GM21381 (cell line): Measurements from ENCODE around the gene C6orf15.

Experiments used
- ATAC-seq: cut with Tn5 transposase; IDR thresholded peaks from one replicate; pipeline ENCODE4 v1.9.1; 2021; ENCODE audit warnings: mild to moderate bottlenecking, moderate library complexity; ENCODE audit not compliant: unreplicated experiment

C6orf15 gene

GRCh38 chr6:31110825-31111582 is 1.4 kb downstream of the C6orf15 start:
- no peak for ATAC-seq

GRCh38 chr6:31107052-31107451 is 5.3 kb downstream of the C6orf15 start:
- no peak for ATAC-seq

GRCh38 chr6:31103136-31103535 is 9.2 kb downstream of the C6orf15 start:
- ATAC-seq = no peak

- ATAC-seq = no peak
These were observed 13.9 kb downstream of the C6orf15 start for GRCh38 chr6:31098449-31098938.

- no peak for ATAC-seq
These were observed 15.7 kb downstream of the C6orf15 start for GRCh38 chr6:31096656-31097055.

- ATAC-seq = no peak
These were observed 16.2 kb downstream of the C6orf15 start for GRCh38 chr6:31096215-31096614.

GRCh38 chr6:31094389-31094881 is 17.9 kb downstream of the C6orf15 start:
- no peak for ATAC-seq

- ATAC-seq = no peak
These were observed 19.4 kb downstream of the C6orf15 start for GRCh38 chr6:31092769-31093505.

GRCh38 chr6:31092238-31092637 is 20.1 kb downstream of the C6orf15 start:
- no peak for ATAC-seq

- no peak for ATAC-seq
These were observed 20.7 kb downstream of the C6orf15 start for GRCh38 chr6:31091680-31092079.

- no peak for ATAC-seq
These were observed 21.4 kb downstream of the C6orf15 start for GRCh38 chr6:31090973-31091364.

GRCh38 chr6:31090275-31090972 is 22.0 kb downstream of the C6orf15 start:
- no peak for ATAC-seq

GRCh38 chr6:31087494-31088089 is 24.8 kb downstream of the C6orf15 start:
- no peak for ATAC-seq

GRCh38 chr6:31086788-31087440 is 25.5 kb downstream of the C6orf15 start:
- ATAC-seq = no peak

- no peak for ATAC-seq
These were observed 28.5 kb downstream of the C6orf15 start for GRCh38 chr6:31083742-31084354.

- ATAC-seq = no peak
These were observed 30.5 kb downstream of the C6orf15 start for GRCh38 chr6:31081872-31082271.

- ATAC-seq = no peak
These were observed 32.6 kb downstream of the C6orf15 start for GRCh38 chr6:31079656-31080261.

- no peak for ATAC-seq
These were observed 35.8 kb downstream of the C6orf15 start for GRCh38 chr6:31076611-31077010.

GRCh38 chr6:31075528-31075927 is 36.8 kb downstream of the C6orf15 start:
- no peak for ATAC-seq

GRCh38 chr6:31074401-31074800 is 38.0 kb downstream of the C6orf15 start:
- no peak for ATAC-seq
